HG03521 (cell line): ENCODE data around the gene TENM4.

Experiments used
- ATAC-seq: cut with Tn5 transposase; IDR thresholded peaks from one replicate; pipeline ENCODE4 v1.9.1; 2021; ENCODE audit warnings: mild to moderate bottlenecking, moderate library complexity; ENCODE audit not compliant: unreplicated experiment

The TENM4 gene

DNA sequence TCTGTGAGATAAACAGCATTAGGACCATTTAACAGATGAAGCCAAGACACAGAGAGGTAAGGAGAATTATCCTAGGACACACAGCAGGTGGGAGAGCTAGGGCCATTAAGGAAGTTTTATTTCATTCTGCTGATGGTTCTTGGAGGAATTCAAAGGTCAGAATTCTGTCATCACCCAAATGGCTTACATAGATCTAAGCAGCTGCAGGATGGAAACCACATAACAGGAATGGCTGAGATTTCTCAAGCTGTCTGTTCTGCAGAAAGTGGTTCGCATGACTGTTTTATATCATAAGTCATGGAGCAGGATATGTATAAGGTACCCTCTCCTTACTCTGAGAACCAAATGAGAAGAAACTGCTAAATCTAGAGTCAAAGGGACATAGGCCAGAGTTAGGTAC is 702.9 kb downstream of the TENM4 start:
- ATAC-seq: no peak

- ATAC-seq: no peak
These were observed 703.5 kb downstream of the TENM4 start for GRCh38 chr11:78737301-78737700.

GRCh38 chr11:78735711-78736110 is 705.1 kb downstream of the TENM4 start:
- no peak for ATAC-seq

DNA sequence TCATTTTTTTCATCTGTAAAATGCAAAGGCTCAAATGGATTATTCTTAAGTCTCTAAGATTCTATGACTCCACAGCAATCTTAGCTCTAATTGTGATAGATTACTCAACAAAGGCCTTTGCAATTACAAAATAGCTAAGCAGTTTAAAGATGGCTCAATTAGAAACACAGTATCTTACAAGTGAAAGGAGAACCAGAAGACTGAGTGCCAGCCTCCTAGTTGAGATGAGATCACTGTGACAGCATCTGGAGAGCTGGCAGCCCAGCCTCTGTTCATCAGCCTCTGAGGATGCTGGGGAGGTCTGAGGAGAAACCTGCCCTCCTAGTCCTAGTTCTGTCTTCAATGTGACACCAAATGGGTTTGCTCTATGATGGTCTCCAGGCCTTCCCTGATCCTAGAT is 707.8 kb downstream of the TENM4 start:
- no peak for ATAC-seq

DNA sequence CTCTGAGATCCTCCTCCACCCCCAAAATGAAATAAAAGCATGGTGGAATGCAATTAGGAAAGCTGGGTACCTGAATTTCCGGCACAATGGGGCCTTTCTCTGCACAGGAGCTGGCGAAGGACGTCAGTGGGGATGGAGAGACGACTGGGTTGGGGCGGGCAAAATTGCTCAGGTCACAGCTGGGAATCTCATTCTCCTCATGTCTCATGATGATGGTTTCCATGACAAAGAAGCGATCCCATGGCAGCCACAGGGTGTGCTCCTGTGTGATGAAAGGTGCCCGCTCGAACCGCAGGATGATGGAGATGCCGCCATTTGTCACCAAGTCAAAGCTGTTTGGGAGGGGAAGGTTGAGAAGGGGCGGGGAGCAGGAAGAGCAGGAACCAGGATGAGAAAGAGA is 708.6 kb downstream of the TENM4 start:
- no peak for ATAC-seq

DNA sequence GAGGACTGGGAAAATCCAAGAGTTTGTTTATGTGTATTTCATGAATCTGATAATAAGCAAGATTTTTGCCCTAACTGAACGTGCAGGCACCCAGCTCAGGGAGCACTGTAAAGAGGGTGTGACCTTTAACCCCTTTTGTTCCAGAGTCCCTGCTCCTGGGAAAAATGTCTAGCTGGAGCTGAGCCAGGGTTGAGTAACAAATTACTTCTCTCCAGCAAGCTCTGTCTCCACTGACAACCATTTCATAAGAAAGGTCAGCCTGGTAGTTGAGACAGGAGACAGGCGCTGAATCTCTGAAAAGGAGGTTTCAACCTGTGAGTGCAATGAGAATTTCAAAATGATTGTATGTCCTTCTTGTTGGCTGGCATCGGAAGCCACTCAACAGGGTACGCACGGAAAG is 709.8 kb downstream of the TENM4 start:
- no peak for ATAC-seq

GRCh38 chr11:78730267-78730824 is 710.5 kb downstream of the TENM4 start:
- no peak for ATAC-seq

- no peak for ATAC-seq
These were observed 713.0 kb downstream of the TENM4 start for GRCh38 chr11:78727816-78728215.

DNA sequence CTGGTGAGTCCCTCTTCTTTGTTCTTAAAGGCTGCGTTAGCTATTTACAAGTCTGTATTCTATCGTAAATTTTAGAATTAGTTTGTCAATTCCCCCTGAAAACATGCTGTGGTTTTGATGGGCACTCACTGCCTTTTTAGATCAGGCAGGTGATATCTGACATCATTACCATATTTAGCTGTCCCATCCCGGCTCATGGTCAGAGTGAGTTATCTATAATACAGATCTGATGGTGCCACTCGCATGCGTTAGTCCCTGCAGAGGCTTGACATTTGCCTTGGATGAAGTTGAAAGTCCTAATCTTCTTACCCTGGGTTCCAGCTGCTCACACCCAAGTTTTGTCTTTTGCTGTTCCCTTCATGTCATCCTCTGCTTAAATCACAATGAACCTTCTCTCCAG is 715.6 kb downstream of the TENM4 start:
- ATAC-seq: no peak

- ATAC-seq: no peak
These were observed 718.0 kb downstream of the TENM4 start for GRCh38 chr11:78722786-78723185.

- ATAC-seq: no peak
These were observed 720.4 kb downstream of the TENM4 start for GRCh38 chr11:78720281-78720989.

GRCh38 chr11:78717041-78717440 is 723.8 kb downstream of the TENM4 start:
- no peak for ATAC-seq

GRCh38 chr11:78715639-78716311 is 725.1 kb downstream of the TENM4 start:
- ATAC-seq: no peak

- no peak for ATAC-seq
These were observed 726.3 kb downstream of the TENM4 start for GRCh38 chr11:78714539-78714938.

DNA sequence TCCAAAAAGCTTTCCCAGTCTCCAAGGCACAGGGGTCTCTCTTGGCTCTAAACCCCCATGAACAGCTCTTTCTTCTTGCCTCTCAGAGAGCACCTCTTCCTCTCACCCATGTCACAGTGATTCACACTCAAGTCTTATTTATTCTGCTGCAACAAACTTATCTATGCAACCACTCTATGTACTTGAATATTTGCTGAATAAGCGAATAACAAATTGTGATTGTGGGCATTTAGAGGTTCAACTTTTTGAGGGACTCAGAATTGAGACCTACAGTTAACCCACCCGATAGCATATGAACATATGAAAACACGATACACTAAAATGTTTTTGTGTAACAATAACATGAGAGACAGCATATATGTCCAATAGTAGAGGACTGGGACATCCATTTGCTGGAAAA is 729.1 kb downstream of the TENM4 start:
- no peak for ATAC-seq

- ATAC-seq: no peak
These were observed 730.4 kb downstream of the TENM4 start for GRCh38 chr11:78710417-78710816.

DNA sequence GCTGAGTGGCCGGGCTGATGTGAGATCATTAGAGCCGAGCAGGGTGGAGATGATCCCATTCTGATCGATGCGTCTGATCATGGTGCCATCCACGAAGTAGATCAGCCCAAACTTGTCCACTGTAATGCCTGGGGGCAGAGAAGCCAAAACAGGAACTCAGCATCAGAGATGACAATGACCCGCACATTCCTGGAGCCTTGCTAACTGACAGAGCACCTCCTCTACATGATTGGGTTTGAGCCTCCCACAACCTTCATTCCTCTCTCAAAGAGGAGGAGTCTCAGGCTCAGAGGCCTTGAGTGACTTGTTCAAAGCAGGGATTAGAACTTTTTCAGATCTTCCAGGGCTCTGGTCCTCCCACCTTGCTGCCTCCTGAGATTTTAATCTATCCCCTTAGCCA is 732.4 kb downstream of the TENM4 start:
- no peak for ATAC-seq

- no peak for ATAC-seq
These were observed 734.3 kb downstream of the TENM4 start for GRCh38 chr11:78706551-78706950.

DNA sequence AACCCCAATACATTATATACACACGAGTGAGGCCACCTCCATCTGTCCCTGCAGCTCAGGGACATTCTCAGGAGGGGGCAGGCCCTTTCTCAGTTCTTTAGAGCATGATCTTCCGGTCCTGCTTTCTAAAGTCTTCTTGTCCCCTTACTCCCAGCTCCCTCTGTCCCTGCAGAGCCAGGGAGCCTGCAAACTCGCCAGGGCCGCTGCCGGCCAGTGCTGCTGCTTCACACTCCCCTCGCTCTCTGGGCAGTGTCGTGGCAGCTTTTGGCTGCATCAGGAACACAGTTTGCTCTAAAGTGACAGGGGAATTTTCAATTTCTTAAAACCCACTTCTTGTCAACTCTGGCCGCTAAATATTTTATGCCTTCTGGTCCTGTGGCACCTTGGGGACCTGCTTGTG is 736.0 kb downstream of the TENM4 start:
- ATAC-seq: no peak

- no peak for ATAC-seq
These were observed 741.2 kb downstream of the TENM4 start for GRCh38 chr11:78699609-78700135.

DNA sequence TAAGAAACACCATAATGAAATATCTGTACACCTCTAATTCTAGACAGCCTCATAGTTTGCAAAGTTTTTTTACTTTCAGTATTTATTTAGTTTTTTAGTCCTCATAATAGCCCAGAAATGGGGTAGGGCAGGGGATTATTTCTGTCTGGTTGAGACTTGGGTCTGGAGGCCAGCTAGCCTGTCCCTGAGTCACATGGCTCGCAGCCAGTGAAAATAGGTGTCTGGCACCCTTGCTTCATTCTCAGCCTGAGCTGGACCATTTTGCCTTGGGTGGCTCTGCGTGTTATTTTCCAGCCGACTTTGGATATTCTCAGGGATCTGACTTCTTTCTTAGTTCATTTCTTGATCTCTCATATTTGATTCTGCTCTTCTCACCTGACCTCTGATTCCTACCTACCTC is 742.2 kb downstream of the TENM4 start:
- no peak for ATAC-seq

GRCh38 chr11:78696177-78696576 is 744.7 kb downstream of the TENM4 start:
- ATAC-seq: no peak
